CD14-positive monocyte (primary cell): ENCODE data around the gene SLC4A1AP. TPM values are rescaled to one million over a fixed set of nuclear protein-coding genes. Genes with fewer than 3 reads are reported as not detected.

ENCODE experiments used
- DNase-seq, 3 donors: peaks; one replicate each; pipeline ENCODE4 v3.0.0-alpha.2; 2011 to 2022
- H2AFZ ChIP-seq: 2 replicates; pipeline ENCODE4 v1.6.0; 2012; ENCODE audit warnings: mild to moderate bottlenecking, low read depth, low read length, inconsistent platforms; ENCODE audit not compliant: insufficient read depth, poor library complexity, severe bottlenecking
- H3K27ac ChIP-seq, 2 donors: 1 replicate in 1 of 2; 2 replicates in 1 of 2; pipeline ENCODE4 v1.5.1; 2012 to 2013; ENCODE audit warnings: low read length in 2 of 2, control low read depth in 1 of 2, inconsistent platforms in 1 of 2, low read depth in 1 of 2, mild to moderate bottlenecking in 1 of 2
- H3K27me3 ChIP-seq, 2 donors: one replicate each; pipeline versions ENCODE4 v1.6.0 to v1.6.1; 2011 to 2013; ENCODE audit warnings: low read length in 2 of 2; ENCODE audit not compliant: control insufficient read depth in 2 of 2, insufficient read depth in 2 of 2
- H3K36me3 ChIP-seq, 2 donors: replicated peaks in 1 of 2; 1 replicate in 1 of 2; 2 replicates in 1 of 2; pipeline versions ENCODE4 v1.5.1 to v1.6.1; 2012 to 2013; ENCODE audit warnings: low read length in 2 of 2, control low read depth in 1 of 2, inconsistent platforms in 1 of 2, mild to moderate bottlenecking in 1 of 2; ENCODE audit not compliant: insufficient read depth in 2 of 2, control insufficient read depth in 1 of 2
- H3K4me1 ChIP-seq, 2 donors: 1 replicate in 1 of 2; 2 replicates in 1 of 2; pipeline versions ENCODE4 v1.5.1 to v1.6.1; 2012 to 2013; ENCODE audit warnings: low read length in 2 of 2, control low read depth in 1 of 2, inconsistent platforms in 1 of 2, mild to moderate bottlenecking in 1 of 2, moderate library complexity in 1 of 2; ENCODE audit not compliant: insufficient read depth in 2 of 2, control insufficient read depth in 1 of 2
- H3K4me2 ChIP-seq: replicated peaks from 2 replicates; pipeline ENCODE3; 2012; ENCODE audit warnings: low read length, moderate library complexity, mild to moderate bottlenecking; ENCODE audit not compliant: poor library complexity, severe bottlenecking; ENCODE audit errors: extremely low read depth
- H3K4me3 ChIP-seq, 3 experiments: fragments of 200-600 bp in 1 of 3; sonication (generic) in 1 of 3; replicated peaks in 1 of 3; 1 replicate in 2 of 3; 2 replicates in 1 of 3; pipeline ENCODE4 v1.5.1; 2011 to 2013; ENCODE audit warnings: low read length in 3 of 3, mild to moderate bottlenecking in 3 of 3, control low read depth in 2 of 3, low read depth in 2 of 3, inconsistent platforms in 1 of 3, moderate library complexity in 1 of 3
- H3K79me2 ChIP-seq: 2 replicates; pipeline ENCODE4 v1.6.0; 2012; ENCODE audit warnings: mild to moderate bottlenecking, control low read depth, inconsistent platforms, low read length, moderate library complexity; ENCODE audit not compliant: insufficient read depth
- H3K9ac ChIP-seq: 2 replicates; pipeline ENCODE4 v1.6.0; 2017; ENCODE audit warnings: low read length, mild to moderate bottlenecking; ENCODE audit not compliant: insufficient read depth, poor library complexity, severe bottlenecking
- H3K9me3 ChIP-seq, 2 donors: replicated peaks in 1 of 2; 1 replicate in 1 of 2; 2 replicates in 1 of 2; pipeline versions ENCODE4 v1.5.1 to v1.6.1; 2012 to 2013; ENCODE audit warnings: low read length in 2 of 2, control low read depth in 1 of 2; ENCODE audit not compliant: control insufficient read depth in 1 of 2, insufficient read depth in 1 of 2
- H4K20me1 ChIP-seq: 2 replicates; pipeline ENCODE4 v1.6.0; 2012; ENCODE audit warnings: mild to moderate bottlenecking, low read length, control low read depth, moderate library complexity; ENCODE audit not compliant: insufficient read depth
- H3K27ac Mint-ChIP-seq, 7 donors: one replicate each; pipeline ENCODE4 v1.8.0; 2020; ENCODE audit warnings: mild to moderate bottlenecking in 7 of 7, mixed read lengths in 7 of 7, moderate library complexity in 6 of 7, inconsistent platforms in 2 of 7
- H3K27me3 Mint-ChIP-seq, 3 donors: one replicate each; pipeline ENCODE4 v1.8.0; 2021 to 2022; ENCODE audit warnings: low read depth in 3 of 3, mild to moderate bottlenecking in 3 of 3, mixed read lengths in 3 of 3, moderate library complexity in 3 of 3, inconsistent platforms in 1 of 3
- H3K36me3 Mint-ChIP-seq, 2 donors: one replicate each; pipeline ENCODE4 v1.8.0; 2020; ENCODE audit warnings: mixed read lengths in 2 of 2, inconsistent platforms in 1 of 2, mild to moderate bottlenecking in 1 of 2
- H3K4me1 Mint-ChIP-seq: one replicate; pipeline ENCODE4 v1.8.0; 2020; ENCODE audit warnings: mild to moderate bottlenecking, mixed read lengths
- H3K4me3 Mint-ChIP-seq, 2 donors: one replicate each; pipeline ENCODE4 v1.8.0; 2020; ENCODE audit warnings: mild to moderate bottlenecking in 2 of 2, mixed read lengths in 2 of 2, moderate library complexity in 1 of 2
- H3K9me3 Mint-ChIP-seq, 7 donors: one replicate each; pipeline ENCODE4 v1.8.0; 2020 to 2022; ENCODE audit warnings: mixed read lengths in 7 of 7, mild to moderate bottlenecking in 6 of 7, moderate library complexity in 6 of 7, inconsistent platforms in 2 of 7
- CTCF ChIP-seq: fragments of 200-600 bp; IDR thresholded peaks from one replicate; pipeline ENCODE4 v1.8.0; 2022; ENCODE audit warnings: antibody characterized with exemption, mild to moderate bottlenecking
- WGBS: methylation state at CpG from one replicate; pipeline ENCODE4 v1.1.5; 2013; ENCODE audit warnings: missing lambda C conversion rate; ENCODE audit not compliant: insufficient coverage; 5-methylcytosine and 5-hydroxymethylcytosine counted together
- intact Hi-C, 2 donors: fragments of 100-400 bp; cut with micrococcal nuclease; formaldehyde crosslinking; loops; one replicate each; pipeline versions ENCODE4 v1.15.0 to v1.15.1; 2023
- polyA plus RNA-seq, 3 donors: library from polyadenylated mRNA; depleted of rRNA in 1 of 3; unstranded in 2 of 3; stranded (reverse) in 1 of 3; fragments of 300-500 nt in 2 of 3; fragments of >200 nt in 1 of 3; fragmentation: Illumina TruSeq in 2 of 3; gene quantifications; 1 replicate in 2 of 3; 2 replicates in 1 of 3; pipeline ENCODE4 v1.2.3, GENCODE V29; 2012 to 2021

SLC4A1AP gene
- polyA plus RNA-seq, 3 donors = 12.7 to 24.9 (median 18.3) TPM

GRCh38 chr2:27721884-27722485, 58.3 kb downstream of the SLC4A1AP start:
- peaks cover 12 to 22% (median 20%) of the 10 kb centered on the region in 3 donors for H3K27me3 Mint-ChIP-seq
- Histone ChIP-seq H3K27me3 (peaks cover 9 to 13% of the 10 kb centered on the region in 2 donors), H3K4me3 (no peak overlapping the region), H3K79me2 (no peaks in the 10 kb centered on the region), H3K9me3 (no peaks in the 10 kb centered on the region), H3K9ac (no peak overlapping the region), H3K4me1 (peaks cover 0 to 9% of the 10 kb centered on the region in 2 donors), H3K4me2 (no peak overlapping the region), H3K36me3 (no peaks in the 10 kb centered on the region), H4K20me1 (no peaks in the 10 kb centered on the region), H3K27ac (no peak overlapping the region), H2AFZ (no peak overlapping the region)
- 86% methylated on average over 2 of the region's 2 CpGs for WGBS
- peaks cover 0 to 2% of the 10 kb centered on the region in 2 donors for H3K36me3 Mint-ChIP-seq
- H3K4me1 Mint-ChIP-seq = peaks cover 23% of the 10 kb centered on the region
- H3K27ac Mint-ChIP-seq = peak overlapping the region in 1 of 7 donors; percentile 32
- no peak for DNase-seq
- peaks cover 0 to 1% (median 0%) of the 10 kb centered on the region in 7 donors for H3K9me3 Mint-ChIP-seq
- intact Hi-C loops = no loop called here
- no peak for TF ChIP-seq CTCF
- no peak overlapping the region for H3K4me3 Mint-ChIP-seq

- peak; percentile 27 to 55 (median 55) for DNase-seq
- no peak overlapping the region for H3K4me3 Mint-ChIP-seq
Observed at GRCh38 chr2:27723372-27724144, 59.9 kb downstream of the SLC4A1AP start.

More at GRCh38 chr2:27723372-27724144, 59.9 kb downstream of the SLC4A1AP start:
- H3K4me2 ChIP-seq = no peak overlapping the region
- Mint-ChIP-seq H3K36me3 (no peaks in the 10 kb centered on the region), H3K27me3 (peaks cover 2 to 8% (median 8%) of the 10 kb centered on the region in 3 donors), H3K27ac (no peak overlapping the region), H3K4me1 (peaks cover 32% of the 10 kb centered on the region), H3K9me3 (peaks cover 0 to 2% (median 0%) of the 10 kb centered on the region in 7 donors)
- no peaks in the 10 kb centered on the region for H3K36me3 ChIP-seq
- H3K9me3 ChIP-seq = no peaks in the 10 kb centered on the region
- H3K4me3 ChIP-seq = no peak overlapping the region
- no peaks in the 10 kb centered on the region for H3K79me2 ChIP-seq
- H3K27ac ChIP-seq = no peak overlapping the region
- 58% methylated on average over 6 of the region's 11 CpGs for WGBS
- H2AFZ ChIP-seq = peak overlapping the region; percentile 49
- intact Hi-C loops = no loop called here
- TF ChIP-seq CTCF = peak; percentile 90
- no peaks in the 10 kb centered on the region for H3K27me3 ChIP-seq
- peaks cover 11 to 17% of the 10 kb centered on the region in 2 donors for H3K4me1 ChIP-seq
- H4K20me1 ChIP-seq = no peaks in the 10 kb centered on the region
- H3K9ac ChIP-seq = no peak overlapping the region
